Chondrocyte (in vitro differentiated cells): ENCODE results near the gene AP4E1. TPM values are rescaled to one million over a fixed set of nuclear protein-coding genes. Genes with fewer than 3 reads are reported as not detected.
A peak's percentile ranks its signal among the peaks of the same experiment; 100 is the strongest.

ENCODE experiments used
- DNase-seq: peaks from one replicate; pipeline ENCODE4 v3.0.0; 2021; ENCODE audit warnings: mixed read lengths, low spot score
- H3K27ac Mint-ChIP-seq: one replicate; pipeline ENCODE4 v1.8.0; 2021; ENCODE audit warnings: mild to moderate bottlenecking, moderate library complexity, mixed read lengths; ENCODE audit not compliant: unreplicated experiment
- H3K27me3 Mint-ChIP-seq: 2 replicates; pipeline ENCODE4 v1.8.0; 2021; ENCODE audit warnings: low read depth, mixed read lengths
- H3K36me3 Mint-ChIP-seq: 2 replicates; pipeline ENCODE4 v1.8.0; 2021; ENCODE audit warnings: low read depth, mixed read lengths
- H3K4me1 Mint-ChIP-seq: 2 replicates; pipeline ENCODE4 v1.8.0; 2021; ENCODE audit warnings: low read depth, mild to moderate bottlenecking, mixed read lengths
- H3K4me3 Mint-ChIP-seq: one replicate; pipeline ENCODE4 v1.8.0; 2021; ENCODE audit warnings: mild to moderate bottlenecking, moderate library complexity, mixed read lengths; ENCODE audit not compliant: unreplicated experiment
- H3K9me3 Mint-ChIP-seq: 2 replicates; pipeline ENCODE4 v1.8.0; 2021; ENCODE audit warnings: low read depth, mixed read lengths
- total RNA-seq: library from RNA; stranded (reverse); gene quantifications from 3 replicates; pipeline ENCODE4 v1.2.1, GENCODE V29; 2021
- TF ChIP-seq, protein P1 (sequence below): fragments of 200-600 bp; sonication (generic); IDR thresholded peaks from 2 replicates; pipeline ENCODE4 v1.5.0; 2021; ENCODE audit warnings: antibody characterized with exemption, mild to moderate bottlenecking, moderate library complexity

Gene AP4E1
- total RNA-seq, 1 donor from 2014 or later, result 13.2 TPM

- Mint-ChIP-seq H3K36me3 (peaks cover 29% of the 10 kb centered on the region), H3K27ac (no peak overlapping the region), H3K27me3 (no peaks in the 10 kb centered on the region), H3K4me1 (no peaks in the 10 kb centered on the region), H3K4me3 (no peak overlapping the region), H3K9me3 (peaks cover 24% of the 10 kb centered on the region)
- no peak for DNase-seq
- TF ChIP-seq, protein P1, sequence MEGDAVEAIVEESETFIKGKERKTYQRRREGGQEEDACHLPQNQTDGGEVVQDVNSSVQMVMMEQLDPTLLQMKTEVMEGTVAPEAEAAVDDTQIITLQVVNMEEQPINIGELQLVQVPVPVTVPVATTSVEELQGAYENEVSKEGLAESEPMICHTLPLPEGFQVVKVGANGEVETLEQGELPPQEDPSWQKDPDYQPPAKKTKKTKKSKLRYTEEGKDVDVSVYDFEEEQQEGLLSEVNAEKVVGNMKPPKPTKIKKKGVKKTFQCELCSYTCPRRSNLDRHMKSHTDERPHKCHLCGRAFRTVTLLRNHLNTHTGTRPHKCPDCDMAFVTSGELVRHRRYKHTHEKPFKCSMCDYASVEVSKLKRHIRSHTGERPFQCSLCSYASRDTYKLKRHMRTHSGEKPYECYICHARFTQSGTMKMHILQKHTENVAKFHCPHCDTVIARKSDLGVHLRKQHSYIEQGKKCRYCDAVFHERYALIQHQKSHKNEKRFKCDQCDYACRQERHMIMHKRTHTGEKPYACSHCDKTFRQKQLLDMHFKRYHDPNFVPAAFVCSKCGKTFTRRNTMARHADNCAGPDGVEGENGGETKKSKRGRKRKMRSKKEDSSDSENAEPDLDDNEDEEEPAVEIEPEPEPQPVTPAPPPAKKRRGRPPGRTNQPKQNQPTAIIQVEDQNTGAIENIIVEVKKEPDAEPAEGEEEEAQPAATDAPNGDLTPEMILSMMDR, result no peak
These were observed 102.7 kb downstream of the AP4E1 start for GRCh38 chr15:51011212-51011611.

DNA sequence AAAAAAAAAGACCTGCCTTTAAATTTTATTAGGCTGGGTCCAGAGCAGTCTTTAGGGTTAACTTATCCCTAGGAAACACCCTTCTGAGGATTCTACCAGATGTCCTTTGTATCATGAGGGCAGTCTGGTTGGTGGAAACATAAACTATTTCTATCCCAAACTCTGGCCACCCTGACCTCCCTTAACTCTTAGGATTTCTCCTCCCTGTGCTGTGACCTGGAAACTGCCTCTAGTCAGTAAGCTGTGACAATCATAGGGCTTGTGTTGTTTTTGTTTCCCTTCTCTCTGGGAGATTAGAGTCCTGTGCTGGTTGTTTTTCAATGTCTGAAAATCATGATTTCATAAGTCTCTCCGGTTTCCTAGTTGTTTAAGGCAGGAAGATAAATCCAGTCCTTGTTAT is 108.1 kb downstream of the AP4E1 start:
- H3K4me3 Mint-ChIP-seq, result no peak overlapping the region
- peaks cover 20% of the 10 kb centered on the region for H3K9me3 Mint-ChIP-seq
- TF ChIP-seq, protein P1, result no peak
- H3K27ac Mint-ChIP-seq, result peak overlapping the region; percentile 33
- H3K27me3 Mint-ChIP-seq, result no peaks in the 10 kb centered on the region
- peaks cover 19% of the 10 kb centered on the region for H3K36me3 Mint-ChIP-seq
- DNase-seq, result no peak
- H3K4me1 Mint-ChIP-seq, result peaks cover under 1% of the 10 kb centered on the region

GRCh38 chr15:51022206-51022605 is 113.7 kb downstream of the AP4E1 start:
- Mint-ChIP-seq H3K36me3 (peaks cover 16% of the 10 kb centered on the region), H3K4me1 (peaks cover 22% of the 10 kb centered on the region), H3K9me3 (peaks cover 17% of the 10 kb centered on the region), H3K27me3 (no peaks in the 10 kb centered on the region), H3K4me3 (no peak overlapping the region), H3K27ac (no peak overlapping the region)
- no peak for DNase-seq
- TF ChIP-seq, protein P1, result no peak

GRCh38 chr15:51023499-51023898 is 115.0 kb downstream of the AP4E1 start:
- no peak for DNase-seq
- TF ChIP-seq, protein P1, result no peak
- no peak overlapping the region for H3K27ac Mint-ChIP-seq
- no peak overlapping the region for H3K4me3 Mint-ChIP-seq
- H3K9me3 Mint-ChIP-seq, result peaks cover 17% of the 10 kb centered on the region
- H3K4me1 Mint-ChIP-seq, result peaks cover 22% of the 10 kb centered on the region
- H3K36me3 Mint-ChIP-seq, result peaks cover 16% of the 10 kb centered on the region
- no peaks in the 10 kb centered on the region for H3K27me3 Mint-ChIP-seq

DNA sequence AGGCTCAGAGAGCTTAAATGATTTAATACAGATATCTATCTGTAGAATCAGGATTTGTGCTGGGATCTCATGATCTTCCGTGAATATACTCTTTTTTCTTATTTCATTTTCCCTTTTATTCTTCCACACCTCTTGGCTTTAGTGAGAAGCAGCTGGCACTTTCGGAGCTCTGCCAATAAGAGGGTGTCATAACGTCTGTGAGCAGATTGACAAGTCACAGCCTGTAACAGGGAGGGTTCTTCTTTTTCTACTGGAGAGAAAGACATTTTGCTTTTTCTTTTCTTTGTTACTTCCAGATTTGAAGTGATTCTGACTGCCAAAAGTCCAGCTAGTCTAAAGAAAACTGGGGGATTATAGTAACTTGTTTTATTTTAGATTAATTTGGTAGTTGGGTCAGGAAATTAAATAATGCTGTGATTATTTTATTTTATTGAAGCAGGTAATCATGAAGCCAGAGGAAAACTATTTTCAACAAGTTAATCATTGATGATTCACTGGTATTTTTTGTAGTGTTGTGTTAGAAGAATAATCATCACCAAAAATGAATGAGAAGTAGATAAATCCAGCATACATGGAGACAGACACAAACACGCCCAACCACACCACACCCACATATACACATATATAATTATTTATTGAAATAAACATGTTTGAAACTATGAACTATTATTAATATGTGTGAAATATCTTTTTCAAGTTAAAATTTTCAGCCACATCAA is 116.4 kb downstream of the AP4E1 start:
- Mint-ChIP-seq H3K27me3 (no peaks in the 10 kb centered on the region), H3K4me1 (peaks cover 22% of the 10 kb centered on the region), H3K36me3 (peaks cover 11% of the 10 kb centered on the region), H3K27ac (peak overlapping the region; percentile 65), H3K4me3 (no peak overlapping the region), H3K9me3 (peaks cover 11% of the 10 kb centered on the region)
- no peak for DNase-seq
- TF ChIP-seq, protein P1, result no peak
